HepG2 (cell line): ENCODE results near the gene TTC28. TPM values are rescaled to one million over a fixed set of nuclear protein-coding genes. Genes with fewer than 3 reads are reported as not detected.

ENCODE experiments used
- BHLHE40 ChIP-seq: IDR thresholded peaks from 2 replicates; pipeline ENCODE4 v1.6.1; 2011; ENCODE audit warnings: low read length, improper control_type of control experiment
- IRF2 ChIP-seq: IDR thresholded peaks from 2 replicates; pipeline ENCODE4 v1.6.1; 2018; ENCODE audit warnings: missing genetic modification reagents, missing compliant biosample characterization
- RORA ChIP-seq: sonication (generic); formaldehyde crosslinking; IDR thresholded peaks from 2 replicates; pipeline ENCODE4 v1.5.0; 2020; ENCODE audit warnings: mild to moderate bottlenecking, missing genetic modification reagents, moderate library complexity
- SALL2 ChIP-seq: sonication (generic); formaldehyde crosslinking; IDR thresholded peaks from 2 replicates; pipeline ENCODE4 v1.8.1; 2023; ENCODE audit warnings: mild to moderate bottlenecking, missing genetic modification reagents, inconsistent platforms
- SATB2 ChIP-seq: sonication (generic); formaldehyde crosslinking; IDR thresholded peaks from 2 replicates; pipeline ENCODE4 v1.5.0; 2020; ENCODE audit warnings: missing genetic modification reagents
- ZFP90 ChIP-seq: sonication (generic); formaldehyde crosslinking; IDR thresholded peaks from 2 replicates; pipeline ENCODE4 v1.8.0; 2022; ENCODE audit warnings: missing genetic modification reagents, mild to moderate bottlenecking, inconsistent platforms, borderline replicate concordance
- ZKSCAN1 ChIP-seq: fragments of 150-350 bp; IDR thresholded peaks from 2 replicates; pipeline ENCODE4 v1.6.1; 2014; ENCODE audit warnings: low read length
- ZNF562 ChIP-seq: sonication (generic); formaldehyde crosslinking; IDR thresholded peaks from 2 replicates; pipeline ENCODE4 v1.8.0; 2022; ENCODE audit warnings: missing genetic modification reagents, borderline replicate concordance
- ZNF577 ChIP-seq: sonication (generic); formaldehyde crosslinking; IDR thresholded peaks from 2 replicates; pipeline ENCODE4 v1.4.0; 2020; ENCODE audit warnings: mild to moderate bottlenecking, low read depth, missing genetic modification reagents, borderline replicate concordance
- polyA plus RNA-seq, 8 experiments: library from polyadenylated mRNA; depleted of rRNA in 3 of 8; stranded (reverse) in 7 of 8; unstranded in 1 of 8; fragments of >200 nt; fragmentation: Illumina TruSeq in 4 of 8; extraction: Trizol in 4 of 8; gene quantifications; 2 replicates each; pipeline versions ENCODE4 v1.2.1 to v1.2.3, GENCODE V29; 2011 to 2016; ENCODE audit warnings: low read depth in 4 of 8, missing spikeins in 1 of 8, mixed read lengths in 1 of 8; ENCODE audit not compliant: insufficient read depth in 1 of 8
- total RNA-seq, 5 experiments: library from RNA; depleted of rRNA; stranded (reverse); fragments of >200 nt; fragmentation: Illumina TruSeq; extraction: Trizol; gene quantifications; 2 replicates each; pipeline ENCODE4 v1.2.3, GENCODE V29; 2016; ENCODE audit warnings: low read depth in 1 of 5
- TF ChIP-seq, protein P1 (sequence below): sonication (generic); formaldehyde crosslinking; IDR thresholded peaks from 2 replicates; pipeline ENCODE4 v1.4.0; 2020; ENCODE audit warnings: mild to moderate bottlenecking, missing genetic modification reagents, borderline replicate concordance
- TF ChIP-seq, protein P2 (sequence below): sonication (generic); formaldehyde crosslinking; IDR thresholded peaks from 2 replicates; pipeline ENCODE4 v1.8.0; 2022; ENCODE audit warnings: mild to moderate bottlenecking, missing genetic modification reagents; ENCODE audit not compliant: insufficient replicate concordance
- TF ChIP-seq, protein P3 (sequence below): sonication (generic); formaldehyde crosslinking; IDR thresholded peaks from 2 replicates; pipeline ENCODE4 v1.4.0; 2020; ENCODE audit warnings: low read depth, mild to moderate bottlenecking, missing genetic modification reagents
- TF ChIP-seq, protein P4 (sequence below): IDR thresholded peaks from 2 replicates; pipeline ENCODE4 v1.6.1; 2016; ENCODE audit warnings: missing compliant biosample characterization, missing genetic modification reagents, borderline replicate concordance
- TF ChIP-seq, protein P5 (sequence below): sonication (generic); formaldehyde crosslinking; IDR thresholded peaks from 2 replicates; pipeline ENCODE4 v1.4.0; 2020; ENCODE audit warnings: missing genetic modification reagents, mild to moderate bottlenecking, borderline replicate concordance
- TF ChIP-seq, protein P6 (sequence below): sonication (generic); formaldehyde crosslinking; IDR thresholded peaks from 2 replicates; pipeline ENCODE4 v1.4.0; 2020; ENCODE audit warnings: missing genetic modification reagents

TTC28 gene
- total and polyA plus RNA-seq, 2 of the 13 experiments (the other 11 are each of a cell fraction or from before 2014, with no cell fraction given), result 4.2 to 13.1 TPM

DNA sequence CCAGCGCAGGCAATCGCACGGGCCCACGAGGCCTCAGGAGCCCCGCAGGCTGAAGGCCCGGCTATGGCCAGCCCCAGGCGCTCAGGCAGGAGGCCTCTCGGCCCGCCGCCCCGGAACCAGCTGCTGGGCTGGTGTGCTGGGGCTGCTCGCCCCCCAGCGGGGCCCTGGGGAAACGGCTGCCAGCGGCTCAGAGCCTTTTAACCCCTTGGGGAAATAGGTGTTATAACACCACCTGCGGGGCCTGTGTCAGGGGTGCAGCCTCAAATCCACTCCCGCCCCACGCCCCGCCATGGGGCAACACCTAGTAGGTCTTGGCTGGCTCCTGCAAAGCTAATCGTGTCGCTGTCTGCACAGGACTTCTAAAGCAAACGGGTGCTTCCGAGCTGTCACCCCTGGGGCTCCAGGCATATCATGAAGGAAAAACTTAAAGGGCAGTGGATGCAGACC, 237.4 kb downstream of the TTC28 start (continued):
- TF ChIP-seq, protein P1, sequence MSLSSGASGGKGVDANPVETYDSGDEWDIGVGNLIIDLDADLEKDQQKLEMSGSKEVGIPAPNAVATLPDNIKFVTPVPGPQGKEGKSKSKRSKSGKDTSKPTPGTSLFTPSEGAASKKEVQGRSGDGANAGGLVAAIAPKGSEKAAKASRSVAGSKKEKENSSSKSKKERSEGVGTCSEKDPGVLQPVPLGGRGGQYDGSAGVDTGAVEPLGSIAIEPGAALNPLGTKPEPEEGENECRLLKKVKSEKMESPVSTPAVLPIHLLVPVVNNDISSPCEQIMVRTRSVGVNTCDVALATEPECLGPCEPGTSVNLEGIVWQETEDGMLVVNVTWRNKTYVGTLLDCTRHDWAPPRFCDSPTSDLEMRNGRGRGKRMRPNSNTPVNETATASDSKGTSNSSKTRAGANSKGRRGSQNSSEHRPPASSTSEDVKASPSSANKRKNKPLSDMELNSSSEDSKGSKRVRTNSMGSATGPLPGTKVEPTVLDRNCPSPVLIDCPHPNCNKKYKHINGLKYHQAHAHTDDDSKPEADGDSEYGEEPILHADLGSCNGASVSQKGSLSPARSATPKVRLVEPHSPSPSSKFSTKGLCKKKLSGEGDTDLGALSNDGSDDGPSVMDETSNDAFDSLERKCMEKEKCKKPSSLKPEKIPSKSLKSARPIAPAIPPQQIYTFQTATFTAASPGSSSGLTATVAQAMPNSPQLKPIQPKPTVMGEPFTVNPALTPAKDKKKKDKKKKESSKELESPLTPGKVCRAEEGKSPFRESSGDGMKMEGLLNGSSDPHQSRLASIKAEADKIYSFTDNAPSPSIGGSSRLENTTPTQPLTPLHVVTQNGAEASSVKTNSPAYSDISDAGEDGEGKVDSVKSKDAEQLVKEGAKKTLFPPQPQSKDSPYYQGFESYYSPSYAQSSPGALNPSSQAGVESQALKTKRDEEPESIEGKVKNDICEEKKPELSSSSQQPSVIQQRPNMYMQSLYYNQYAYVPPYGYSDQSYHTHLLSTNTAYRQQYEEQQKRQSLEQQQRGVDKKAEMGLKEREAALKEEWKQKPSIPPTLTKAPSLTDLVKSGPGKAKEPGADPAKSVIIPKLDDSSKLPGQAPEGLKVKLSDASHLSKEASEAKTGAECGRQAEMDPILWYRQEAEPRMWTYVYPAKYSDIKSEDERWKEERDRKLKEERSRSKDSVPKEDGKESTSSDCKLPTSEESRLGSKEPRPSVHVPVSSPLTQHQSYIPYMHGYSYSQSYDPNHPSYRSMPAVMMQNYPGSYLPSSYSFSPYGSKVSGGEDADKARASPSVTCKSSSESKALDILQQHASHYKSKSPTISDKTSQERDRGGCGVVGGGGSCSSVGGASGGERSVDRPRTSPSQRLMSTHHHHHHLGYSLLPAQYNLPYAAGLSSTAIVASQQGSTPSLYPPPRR, result no peak
- TF ChIP-seq SATB2 (CRISPR knock-in tag), result no peak
- TF ChIP-seq, protein P2, sequence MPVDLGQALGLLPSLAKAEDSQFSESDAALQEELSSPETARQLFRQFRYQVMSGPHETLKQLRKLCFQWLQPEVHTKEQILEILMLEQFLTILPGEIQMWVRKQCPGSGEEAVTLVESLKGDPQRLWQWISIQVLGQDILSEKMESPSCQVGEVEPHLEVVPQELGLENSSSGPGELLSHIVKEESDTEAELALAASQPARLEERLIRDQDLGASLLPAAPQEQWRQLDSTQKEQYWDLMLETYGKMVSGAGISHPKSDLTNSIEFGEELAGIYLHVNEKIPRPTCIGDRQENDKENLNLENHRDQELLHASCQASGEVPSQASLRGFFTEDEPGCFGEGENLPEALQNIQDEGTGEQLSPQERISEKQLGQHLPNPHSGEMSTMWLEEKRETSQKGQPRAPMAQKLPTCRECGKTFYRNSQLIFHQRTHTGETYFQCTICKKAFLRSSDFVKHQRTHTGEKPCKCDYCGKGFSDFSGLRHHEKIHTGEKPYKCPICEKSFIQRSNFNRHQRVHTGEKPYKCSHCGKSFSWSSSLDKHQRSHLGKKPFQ (CRISPR knock-in tag), result peak; percentile 57
- TF ChIP-seq BHLHE40, result 0 out of 2 replicates have a peak, but pooled peaks have one; percentile 31
- TF ChIP-seq, protein P3, sequence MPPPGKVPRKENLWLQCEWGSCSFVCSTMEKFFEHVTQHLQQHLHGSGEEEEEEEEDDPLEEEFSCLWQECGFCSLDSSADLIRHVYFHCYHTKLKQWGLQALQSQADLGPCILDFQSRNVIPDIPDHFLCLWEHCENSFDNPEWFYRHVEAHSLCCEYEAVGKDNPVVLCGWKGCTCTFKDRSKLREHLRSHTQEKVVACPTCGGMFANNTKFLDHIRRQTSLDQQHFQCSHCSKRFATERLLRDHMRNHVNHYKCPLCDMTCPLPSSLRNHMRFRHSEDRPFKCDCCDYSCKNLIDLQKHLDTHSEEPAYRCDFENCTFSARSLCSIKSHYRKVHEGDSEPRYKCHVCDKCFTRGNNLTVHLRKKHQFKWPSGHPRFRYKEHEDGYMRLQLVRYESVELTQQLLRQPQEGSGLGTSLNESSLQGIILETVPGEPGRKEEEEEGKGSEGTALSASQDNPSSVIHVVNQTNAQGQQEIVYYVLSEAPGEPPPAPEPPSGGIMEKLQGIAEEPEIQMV (CRISPR knock-in tag), result no peak
- TF ChIP-seq, protein P4, sequence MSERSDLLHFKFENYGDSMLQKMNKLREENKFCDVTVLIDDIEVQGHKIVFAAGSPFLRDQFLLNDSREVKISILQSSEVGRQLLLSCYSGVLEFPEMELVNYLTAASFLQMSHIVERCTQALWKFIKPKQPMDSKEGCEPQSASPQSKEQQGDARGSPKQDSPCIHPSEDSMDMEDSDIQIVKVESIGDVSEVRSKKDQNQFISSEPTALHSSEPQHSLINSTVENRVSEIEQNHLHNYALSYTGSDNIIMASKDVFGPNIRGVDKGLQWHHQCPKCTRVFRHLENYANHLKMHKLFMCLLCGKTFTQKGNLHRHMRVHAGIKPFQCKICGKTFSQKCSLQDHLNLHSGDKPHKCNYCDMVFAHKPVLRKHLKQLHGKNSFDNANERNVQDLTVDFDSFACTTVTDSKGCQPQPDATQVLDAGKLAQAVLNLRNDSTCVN, result no peak
- TF ChIP-seq, protein P5, sequence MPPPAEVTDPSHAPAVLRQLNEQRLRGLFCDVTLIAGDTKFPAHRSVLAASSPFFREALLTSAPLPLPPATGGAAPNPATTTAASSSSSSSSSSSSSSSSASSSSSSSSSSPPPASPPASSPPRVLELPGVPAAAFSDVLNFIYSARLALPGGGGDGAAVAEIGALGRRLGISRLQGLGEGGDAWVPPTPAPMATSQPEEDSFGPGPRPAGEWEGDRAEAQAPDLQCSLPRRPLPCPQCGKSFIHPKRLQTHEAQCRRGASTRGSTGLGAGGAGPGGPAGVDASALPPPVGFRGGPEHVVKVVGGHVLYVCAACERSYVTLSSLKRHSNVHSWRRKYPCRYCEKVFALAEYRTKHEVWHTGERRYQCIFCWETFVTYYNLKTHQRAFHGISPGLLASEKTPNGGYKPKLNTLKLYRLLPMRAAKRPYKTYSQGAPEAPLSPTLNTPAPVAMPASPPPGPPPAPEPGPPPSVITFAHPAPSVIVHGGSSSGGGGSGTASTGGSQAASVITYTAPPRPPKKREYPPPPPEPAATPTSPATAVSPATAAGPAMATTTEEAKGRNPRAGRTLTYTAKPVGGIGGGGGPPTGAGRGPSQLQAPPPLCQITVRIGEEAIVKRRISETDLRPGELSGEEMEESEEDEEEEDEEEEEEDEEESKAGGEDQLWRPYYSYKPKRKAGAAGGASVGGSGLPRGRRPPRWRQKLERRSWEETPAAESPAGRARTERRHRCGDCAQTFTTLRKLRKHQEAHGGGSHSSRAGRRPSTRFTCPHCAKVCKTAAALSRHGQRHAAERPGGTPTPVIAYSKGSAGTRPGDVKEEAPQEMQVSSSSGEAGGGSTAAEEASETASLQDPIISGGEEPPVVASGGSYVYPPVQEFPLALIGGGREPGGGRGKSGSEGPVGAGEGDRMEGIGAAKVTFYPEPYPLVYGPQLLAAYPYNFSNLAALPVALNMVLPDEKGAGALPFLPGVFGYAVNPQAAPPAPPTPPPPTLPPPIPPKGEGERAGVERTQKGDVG (CRISPR knock-in tag), result no peak
- TF ChIP-seq RORA (CRISPR knock-in tag), result no peak
- TF ChIP-seq ZNF577 (CRISPR knock-in tag), result no peak
- no peak for TF ChIP-seq IRF2 (CRISPR knock-in tag)
- no peak for TF ChIP-seq ZNF562 (CRISPR knock-in tag)
- TF ChIP-seq, protein P6, sequence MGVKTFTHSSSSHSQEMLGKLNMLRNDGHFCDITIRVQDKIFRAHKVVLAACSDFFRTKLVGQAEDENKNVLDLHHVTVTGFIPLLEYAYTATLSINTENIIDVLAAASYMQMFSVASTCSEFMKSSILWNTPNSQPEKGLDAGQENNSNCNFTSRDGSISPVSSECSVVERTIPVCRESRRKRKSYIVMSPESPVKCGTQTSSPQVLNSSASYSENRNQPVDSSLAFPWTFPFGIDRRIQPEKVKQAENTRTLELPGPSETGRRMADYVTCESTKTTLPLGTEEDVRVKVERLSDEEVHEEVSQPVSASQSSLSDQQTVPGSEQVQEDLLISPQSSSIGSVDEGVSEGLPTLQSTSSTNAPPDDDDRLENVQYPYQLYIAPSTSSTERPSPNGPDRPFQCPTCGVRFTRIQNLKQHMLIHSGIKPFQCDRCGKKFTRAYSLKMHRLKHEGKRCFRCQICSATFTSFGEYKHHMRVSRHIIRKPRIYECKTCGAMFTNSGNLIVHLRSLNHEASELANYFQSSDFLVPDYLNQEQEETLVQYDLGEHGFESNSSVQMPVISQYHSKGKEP (CRISPR knock-in tag), result no peak
- no peak for TF ChIP-seq ZFP90 (CRISPR knock-in tag)
- no peak for TF ChIP-seq SALL2 (CRISPR knock-in tag)
- TF ChIP-seq ZKSCAN1, result peak; percentile 51
